GM18502 (cell line): Measurements from ENCODE around the gene IRF2BP1.

Source experiments
- ATAC-seq: cut with Tn5 transposase; IDR thresholded peaks from one replicate; pipeline ENCODE4 v1.9.1; 2021; ENCODE audit warnings: mild to moderate bottlenecking; ENCODE audit not compliant: unreplicated experiment, poor library complexity

Gene IRF2BP1

GRCh38 chr19:45885556-45886426, at the start of gene IRF2BP1:
IRF2BP1 (minus strand) TSS chr19:45886141; CDS start chr19:45885774, 367 bp downstream.
- ATAC-seq = peak; percentile 53

- no peak for ATAC-seq
Measured at GRCh38 chr19:45935267-45935666, 49.3 kb upstream of the IRF2BP1 start.

GRCh38 chr19:45934551-45935230, 48.8 kb upstream of the IRF2BP1 start:
- ATAC-seq = no peak

GRCh38 chr19:45933759-45934158, 47.8 kb upstream of the IRF2BP1 start:
- ATAC-seq = no peak

GRCh38 chr19:45931055-45931454, 45.1 kb upstream of the IRF2BP1 start:
- ATAC-seq = no peak

GRCh38 chr19:45929247-45929646, 43.3 kb upstream of the IRF2BP1 start:
- no peak for ATAC-seq

GRCh38 chr19:45927565-45928261, 41.8 kb upstream of the IRF2BP1 start:
- ATAC-seq = peak; percentile 58

- no peak for ATAC-seq
Measured at GRCh38 chr19:45924891-45925447, 39.0 kb upstream of the IRF2BP1 start.

GRCh38 chr19:45922281-45922680, 36.3 kb upstream of the IRF2BP1 start:
- ATAC-seq = no peak

- no peak for ATAC-seq
Measured at GRCh38 chr19:45920458-45920857, 34.5 kb upstream of the IRF2BP1 start.

- ATAC-seq = no peak
Measured at GRCh38 chr19:45919678-45920077, 33.7 kb upstream of the IRF2BP1 start.

- no peak for ATAC-seq
Measured at GRCh38 chr19:45918721-45919120, 32.8 kb upstream of the IRF2BP1 start.

GRCh38 chr19:45917421-45918091, 31.6 kb upstream of the IRF2BP1 start:
- ATAC-seq = no peak

GRCh38 chr19:45913874-45914830, 28.2 kb upstream of the IRF2BP1 start, which contains the start of gene NANOS2:
NANOS2 (minus strand) TSS chr19:45914778; CDS start chr19:45914693, 85 bp downstream.
- ATAC-seq = no peak

GRCh38 chr19:45911291-45911690, 25.4 kb upstream of the IRF2BP1 start:
- ATAC-seq = no peak

- no peak for ATAC-seq
Measured at GRCh38 chr19:45908956-45909355, 23.0 kb upstream of the IRF2BP1 start.

GRCh38 chr19:45906221-45906620, 20.3 kb upstream of the IRF2BP1 start:
- ATAC-seq = no peak

- ATAC-seq = no peak
Measured at GRCh38 chr19:45905011-45905410, 19.1 kb upstream of the IRF2BP1 start.
